Measurements from ENCODE around the gene LDLRAD3. TPM values are rescaled to one million over a fixed set of nuclear protein-coding genes. Genes with fewer than 3 reads are reported as not detected.

Gene LDLRAD3
- total RNA-seq, 1 experiment from 2014 or later: 28.1 TPM

DNA sequence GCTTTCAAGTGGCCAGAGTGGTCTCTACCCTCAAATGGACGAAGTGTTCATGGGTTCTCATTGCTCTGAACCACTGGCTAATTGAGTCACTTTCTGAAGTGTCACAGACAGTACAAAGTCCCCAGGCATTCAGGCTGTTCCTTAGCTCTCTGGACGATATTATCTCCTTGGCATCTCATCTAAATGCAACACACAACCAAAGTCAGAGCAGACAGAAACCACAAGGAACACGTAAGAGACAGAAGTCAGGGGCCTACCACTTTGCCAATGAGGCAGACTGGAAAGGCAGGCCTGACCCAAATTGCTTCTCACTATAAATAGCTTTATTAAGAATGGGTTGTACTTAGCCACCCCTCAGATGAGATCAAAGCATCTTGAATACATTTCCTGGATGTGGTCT lies 29.0 kb upstream of the LDLRAD3 start:
- Histone ChIP-seq H3K27me3 (ENCODE audit: control insufficient read depth, insufficient read depth, low read length) (no peaks in the 10 kb centered on the region), H3K4me3 (ENCODE audit: low read depth in 2 of 2, low read length in 2 of 2) (no peak overlapping the region), H3K36me3 (ENCODE audit: control insufficient read depth, insufficient read depth, low read length) (no peaks in the 10 kb centered on the region), H3K27ac (ENCODE audit: low read length) (no peak overlapping the region), H3K4me1 (ENCODE audit: control insufficient read depth, insufficient read depth, low read length) (no peaks in the 10 kb centered on the region), H3K9me3 (ENCODE audit: control insufficient read depth, insufficient read depth, low read depth, low read length) (no peaks in the 10 kb centered on the region)
- no peak for ATAC-seq
- intact Hi-C loops (cut with micrococcal nuclease; ENCODE audit: unreplicated experiment) (no loop called here), in situ Hi-C loops (cut with HindIII; ENCODE audit: low pct_unique_long_range_greater_than_20kb, low sequenced_read_pairs) (no loop called here)
- CTCF ChIA-PET: no interaction called here
- POLR2A ChIA-PET: no interaction called here
- TF ChIP-seq TCF7L2 (IDR thresholded peaks at IDR 0.05; ENCODE audit: low read depth, low read length): no peak
- no peak for TF ChIP-seq POLR2AphosphoS5 (IDR thresholded peaks at IDR 0.05; ENCODE audit: low read depth, low read length)
- no peak for TF ChIP-seq SIN3A (IDR thresholded peaks at IDR 0.05; ENCODE audit: borderline replicate concordance, insufficient read depth, low read depth, low read length)
- TF ChIP-seq, protein P1, sequence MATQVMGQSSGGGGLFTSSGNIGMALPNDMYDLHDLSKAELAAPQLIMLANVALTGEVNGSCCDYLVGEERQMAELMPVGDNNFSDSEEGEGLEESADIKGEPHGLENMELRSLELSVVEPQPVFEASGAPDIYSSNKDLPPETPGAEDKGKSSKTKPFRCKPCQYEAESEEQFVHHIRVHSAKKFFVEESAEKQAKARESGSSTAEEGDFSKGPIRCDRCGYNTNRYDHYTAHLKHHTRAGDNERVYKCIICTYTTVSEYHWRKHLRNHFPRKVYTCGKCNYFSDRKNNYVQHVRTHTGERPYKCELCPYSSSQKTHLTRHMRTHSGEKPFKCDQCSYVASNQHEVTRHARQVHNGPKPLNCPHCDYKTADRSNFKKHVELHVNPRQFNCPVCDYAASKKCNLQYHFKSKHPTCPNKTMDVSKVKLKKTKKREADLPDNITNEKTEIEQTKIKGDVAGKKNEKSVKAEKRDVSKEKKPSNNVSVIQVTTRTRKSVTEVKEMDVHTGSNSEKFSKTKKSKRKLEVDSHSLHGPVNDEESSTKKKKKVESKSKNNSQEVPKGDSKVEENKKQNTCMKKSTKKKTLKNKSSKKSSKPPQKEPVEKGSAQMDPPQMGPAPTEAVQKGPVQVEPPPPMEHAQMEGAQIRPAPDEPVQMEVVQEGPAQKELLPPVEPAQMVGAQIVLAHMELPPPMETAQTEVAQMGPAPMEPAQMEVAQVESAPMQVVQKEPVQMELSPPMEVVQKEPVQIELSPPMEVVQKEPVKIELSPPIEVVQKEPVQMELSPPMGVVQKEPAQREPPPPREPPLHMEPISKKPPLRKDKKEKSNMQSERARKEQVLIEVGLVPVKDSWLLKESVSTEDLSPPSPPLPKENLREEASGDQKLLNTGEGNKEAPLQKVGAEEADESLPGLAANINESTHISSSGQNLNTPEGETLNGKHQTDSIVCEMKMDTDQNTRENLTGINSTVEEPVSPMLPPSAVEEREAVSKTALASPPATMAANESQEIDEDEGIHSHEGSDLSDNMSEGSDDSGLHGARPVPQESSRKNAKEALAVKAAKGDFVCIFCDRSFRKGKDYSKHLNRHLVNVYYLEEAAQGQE (IDR thresholded peaks at IDR 0.05; ENCODE audit: insufficient read depth in 1 of 2, low read depth in 2 of 2, low read length in 1 of 2): no peak
- TF ChIP-seq CTCF (IDR thresholded peaks at IDR 0.05): no peak
- BruUV-seq (replicated peaks): no TSS peak
- no peak for DNase-seq (ENCODE audit: low read depth, low spot score)

DNA sequence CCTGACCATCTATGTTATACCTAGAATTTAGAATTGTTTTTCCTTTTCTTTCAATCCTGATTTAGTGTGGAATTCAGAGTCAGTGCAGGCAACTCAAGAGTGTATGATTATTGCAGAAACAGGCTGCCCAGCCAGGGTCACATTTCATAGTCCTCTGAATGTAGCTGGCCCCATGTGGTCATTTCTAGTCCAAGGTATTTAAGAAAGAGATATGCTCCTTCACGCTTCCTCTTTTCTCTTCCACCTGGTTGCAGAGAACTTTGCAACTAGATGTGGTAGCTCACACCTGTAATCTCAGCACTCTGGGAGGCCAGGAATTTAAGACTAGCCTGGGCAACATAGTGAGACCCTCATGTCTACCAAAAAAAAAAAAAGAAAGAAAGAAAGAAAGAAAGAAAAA lies 27.6 kb upstream of the LDLRAD3 start:
- H3K27me3 ChIP-seq (ENCODE audit: control insufficient read depth, insufficient read depth, low read length): no peaks in the 10 kb centered on the region
- H3K27ac ChIP-seq (ENCODE audit: low read length): no peak overlapping the region
- POLR2A ChIA-PET: interaction anchor here (0.6 kb wide), 1 partner anchor 346 kb away, joined by 3 read pairs; no protein-coding TSS in a partner anchor
- no peak for ATAC-seq
- TF ChIP-seq, protein P1 (IDR thresholded peaks at IDR 0.05; ENCODE audit: insufficient read depth in 1 of 2, low read depth in 2 of 2, low read length in 1 of 2): no peak
- no peak for TF ChIP-seq TCF7L2 (IDR thresholded peaks at IDR 0.05; ENCODE audit: low read depth, low read length)
- DNase-seq (ENCODE audit: low read depth, low spot score): no peak
- intact Hi-C loops (cut with micrococcal nuclease; ENCODE audit: unreplicated experiment) (no loop called here), in situ Hi-C loops (cut with HindIII; ENCODE audit: low pct_unique_long_range_greater_than_20kb, low sequenced_read_pairs) (no loop called here)
- CTCF ChIA-PET: no interaction called here
- no peaks in the 10 kb centered on the region for H3K9me3 ChIP-seq (ENCODE audit: control insufficient read depth, insufficient read depth, low read depth, low read length)
- H3K4me1 ChIP-seq (ENCODE audit: control insufficient read depth, insufficient read depth, low read length): no peaks in the 10 kb centered on the region
- H3K4me3 ChIP-seq (ENCODE audit: low read depth in 2 of 2, low read length in 2 of 2): no peak overlapping the region
- no TSS peak for BruUV-seq (replicated peaks)
- H3K36me3 ChIP-seq (ENCODE audit: control insufficient read depth, insufficient read depth, low read length): no peaks in the 10 kb centered on the region

All from Panc1 (cell line).